ENCODE results near the gene MCRS1.

GRCh38 chr12:49603721-49604120 is 35.8 kb upstream of the MCRS1 start:
- TF ChIP-seq POLR2AphosphoS5 (IDR thresholded peaks at IDR 0.05) (no peak), CTCF (IDR thresholded peaks at IDR 0.05) (no peak)

Data from gastroesophageal sphincter (tissue), 3 donors.